ENCODE results near the gene KRT33B.

KRT33B gene

GRCh38 chr17:41345992-41346391 is 23.6 kb downstream of the KRT33B start:
- DNase-seq, result no peak

GRCh38 chr17:41343029-41343428 is 26.6 kb downstream of the KRT33B start:
- DNase-seq, result no peak

- peak; percentile 71 for DNase-seq
These were observed 28.4 kb downstream of the KRT33B start for GRCh38 chr17:41340934-41341861.

- no peak for DNase-seq
These were observed 29.1 kb downstream of the KRT33B start for GRCh38 chr17:41340494-41340893.

- DNase-seq, result no peak
These were observed 29.9 kb downstream of the KRT33B start for GRCh38 chr17:41339571-41340172.

GRCh38 chr17:41338961-41339485 is 30.6 kb downstream of the KRT33B start:
- peak; percentile 85 for DNase-seq

GRCh38 chr17:41335747-41336146 is 33.9 kb downstream of the KRT33B start:
- DNase-seq, result no peak

GRCh38 chr17:41334385-41335305 is 35.0 kb downstream of the KRT33B start:
- peak; percentile 21 for DNase-seq

- DNase-seq, result no peak
These were observed 35.8 kb downstream of the KRT33B start for GRCh38 chr17:41333836-41334235.

- DNase-seq, result no peak
These were observed 36.5 kb downstream of the KRT33B start for GRCh38 chr17:41333098-41333497.

- no peak for DNase-seq
These were observed 37.4 kb downstream of the KRT33B start for GRCh38 chr17:41332239-41332638.

- no peak for DNase-seq
These were observed 38.0 kb downstream of the KRT33B start for GRCh38 chr17:41331606-41332005.

GRCh38 chr17:41329279-41329948 is 40.2 kb downstream of the KRT33B start:
- DNase-seq, result no peak

- DNase-seq, result no peak
These were observed 41.4 kb downstream of the KRT33B start for GRCh38 chr17:41328207-41328606.

- no peak for DNase-seq
These were observed 42.0 kb downstream of the KRT33B start for GRCh38 chr17:41327411-41328120.

GRCh38 chr17:41326173-41327145 is 43.2 kb downstream of the KRT33B start:
- peak; percentile 50 for DNase-seq

GRCh38 chr17:41325611-41326010 is 44.0 kb downstream of the KRT33B start:
- no peak for DNase-seq

GRCh38 chr17:41325126-41325525 is 44.5 kb downstream of the KRT33B start:
- DNase-seq, result no peak

- DNase-seq, result no peak
These were observed 45.2 kb downstream of the KRT33B start for GRCh38 chr17:41324180-41325075.

All from CD4-positive, alpha-beta T cell treated with Interleukin-10 for 1 hour (primary cell).